Thyroid gland (tissue), 4 donors: ENCODE data around the gene LEMD3.

Experiments used
- CTCF ChIP-seq, 6 experiments: fragments of 200-600 bp in 3 of 6; fragments of 450-650 bp in 3 of 6; sonication (generic) in 3 of 6; IDR thresholded peaks; one replicate each; pipeline ENCODE4 v1.5.1; 2016 to 2019; ENCODE audit warnings: antibody characterized with exemption in 6 of 6, mild to moderate bottlenecking in 2 of 6, inconsistent platforms in 1 of 6, moderate library complexity in 1 of 6
- POLR2A ChIP-seq, 2 donors: fragments of 450-650 bp; IDR thresholded peaks; one replicate each; pipeline ENCODE4 v1.6.1; 2017; ENCODE audit warnings: antibody characterized with exemption in 2 of 2, mild to moderate bottlenecking in 2 of 2, moderate library complexity in 1 of 2

GRCh38 chr12:65194949-65195348 lies 25.6 kb downstream of the LEMD3 start:
- TF ChIP-seq CTCF (IDR thresholded peaks at IDR 0.05): no peak
- no peak for TF ChIP-seq POLR2A (IDR thresholded peaks at IDR 0.05)
